H1 (cell line): Measurements from ENCODE around the gene BTBD9. TPM values are rescaled to one million over a fixed set of nuclear protein-coding genes. Genes with fewer than 3 reads are reported as not detected.

Source experiments
- CTCF ChIA-PET: fragments of 300-600 bp; sonication (Branson Sonifier 250); formaldehyde crosslinking; loops from one replicate; lab custom pipeline; 2021; ENCODE audit not compliant: partially characterized antibody; lab: Charles Lee
- POLR2A ChIA-PET: fragments of 300-600 bp; sonication (Branson Sonifier 250); formaldehyde crosslinking; loops from one replicate; lab custom pipeline; 2021; ENCODE audit warnings: inconsistent platforms; ENCODE audit not compliant: partially characterized antibody; lab: Charles Lee
- DNase-seq, 2 experiments: peaks; one replicate each; pipeline versions ENCODE4 v3.0.0 to v3.0.0-alpha.2; 2010 to 2022; ENCODE audit warnings: low spot score in 2 of 2, low read depth in 1 of 2, mixed read lengths in 1 of 2
- FAIRE-seq: peaks from 2 replicates; lab custom pipeline; 2011; peaks lifted over from hg19 to GRCh38; lab: Jason Lieb, UNC
- H2AFZ ChIP-seq: 2 replicates; pipeline ENCODE4 v1.8.1; 2012; ENCODE audit warnings: low read length, inconsistent platforms
- H2AK5ac ChIP-seq: 2 replicates; pipeline ENCODE4 v1.6.1; 2013; ENCODE audit warnings: low read depth, low read length
- H2BK120ac ChIP-seq: replicated peaks from 2 replicates; pipeline ENCODE3; 2013; ENCODE audit warnings: low read depth, low read length, inconsistent platforms
- H2BK12ac ChIP-seq: 2 replicates; pipeline ENCODE4 v1.6.1; 2013; ENCODE audit warnings: low read depth, low read length
- H2BK15ac ChIP-seq: 2 replicates; pipeline ENCODE4 v1.6.1; 2013; ENCODE audit warnings: low read length
- H2BK20ac ChIP-seq: 2 replicates; pipeline ENCODE4 v1.6.1; 2013; ENCODE audit warnings: low read length
- H2BK5ac ChIP-seq: 2 replicates; pipeline ENCODE4 v1.6.1; 2013; ENCODE audit warnings: low read depth, low read length
- H3K14ac ChIP-seq: 2 replicates; pipeline ENCODE4 v1.6.1; 2013; ENCODE audit warnings: inconsistent platforms; ENCODE audit not compliant: insufficient read length
- H3K18ac ChIP-seq: 2 replicates; pipeline ENCODE4 v1.6.1; 2013; ENCODE audit warnings: low read length; ENCODE audit errors: extremely low read depth
- H3K23ac ChIP-seq: 2 replicates; pipeline ENCODE4 v1.6.1; 2013; ENCODE audit warnings: inconsistent platforms; ENCODE audit not compliant: insufficient read length
- H3K23me2 ChIP-seq: 2 replicates; pipeline ENCODE4 v1.6.1; 2013; ENCODE audit warnings: low read depth, low read length
- H3K27ac ChIP-seq: 2 replicates; pipeline ENCODE4 v1.6.1; 2011; ENCODE audit warnings: low read depth, low read length, inconsistent platforms
- H3K27me3 ChIP-seq, 4 experiments: replicated peaks in 1 of 4; 1 replicate in 1 of 4; 2 replicates in 3 of 4; pipeline versions ENCODE4 v1.6.1 to v1.8.1; 2011 to 2013; ENCODE audit warnings: low read length in 3 of 4, mild to moderate bottlenecking in 3 of 4, inconsistent platforms in 2 of 4, mixed read lengths in 2 of 4, moderate library complexity in 1 of 4; ENCODE audit not compliant: control insufficient read depth in 3 of 4, insufficient read depth in 3 of 4; ENCODE audit errors: extremely low read depth in 1 of 4
- H3K36me3 ChIP-seq, 4 experiments: 2 replicates each; pipeline versions ENCODE4 v1.6.1 to v1.8.1; 2011 to 2013; ENCODE audit warnings: mild to moderate bottlenecking in 4 of 4, low read length in 3 of 4, moderate library complexity in 2 of 4, control low read depth in 1 of 4, inconsistent platforms in 1 of 4; ENCODE audit not compliant: insufficient read depth in 4 of 4, control insufficient read depth in 2 of 4
- H3K4ac ChIP-seq: replicated peaks from 2 replicates; pipeline ENCODE3; 2013; ENCODE audit warnings: low read length, low read depth, mixed read lengths, inconsistent platforms; ENCODE audit not compliant: insufficient read length
- H3K4me1 ChIP-seq, 4 experiments: replicated peaks in 1 of 4; 1 replicate in 1 of 4; 2 replicates in 3 of 4; pipeline versions ENCODE4 v1.6.1 to v1.8.1; 2011 to 2013; ENCODE audit warnings: low read length in 3 of 4, inconsistent platforms in 2 of 4, mixed read lengths in 1 of 4; ENCODE audit not compliant: insufficient read depth in 4 of 4, control insufficient read depth in 3 of 4
- H3K4me2 ChIP-seq, 2 experiments: 2 replicates each; pipeline versions ENCODE4 v1.6.1 to v1.8.1; 2011 to 2013; ENCODE audit warnings: low read depth in 2 of 2, low read length in 2 of 2, control low read depth in 1 of 2, inconsistent platforms in 1 of 2, mild to moderate bottlenecking in 1 of 2; ENCODE audit not compliant: insufficient read depth in 1 of 2
- H3K4me3 ChIP-seq, 4 experiments: fragments of 200-600, 300-600 bp in 1 of 4; sonication (generic), shearing (Covaris generic), sonication (Bioruptor Twin) in 1 of 4; 2 replicates each; pipeline versions ENCODE4 v1.5.1 to v1.8.1; 2011 to 2016; ENCODE audit warnings: low read length in 4 of 4, low read depth in 3 of 4, control low read depth in 2 of 4, inconsistent platforms in 2 of 4, mild to moderate bottlenecking in 2 of 4, mixed read lengths in 1 of 4, moderate library complexity in 1 of 4; ENCODE audit not compliant: insufficient read depth in 2 of 4; ENCODE audit errors: extremely low read depth in 1 of 4
- H3K56ac ChIP-seq: replicated peaks from 2 replicates; pipeline ENCODE3; 2013; ENCODE audit warnings: low read depth, mild to moderate bottlenecking, mixed read lengths, low read length, inconsistent platforms; ENCODE audit not compliant: insufficient read length
- H3K79me1 ChIP-seq: 2 replicates; pipeline ENCODE4 v1.6.1; 2013; ENCODE audit warnings: low read depth, low read length, control low read depth
- H3K79me2 ChIP-seq, 2 experiments: 2 replicates each; pipeline versions ENCODE4 v1.6.1 to v1.8.1; 2012 to 2013; ENCODE audit warnings: low read length in 2 of 2, mild to moderate bottlenecking in 2 of 2, inconsistent platforms in 1 of 2; ENCODE audit not compliant: insufficient read depth in 2 of 2, control insufficient read depth in 1 of 2
- H3K9ac ChIP-seq, 4 experiments: replicated peaks in 1 of 4; 1 replicate in 1 of 4; 2 replicates in 3 of 4; pipeline versions ENCODE4 v1.6.1 to v1.8.1; 2011 to 2013; ENCODE audit warnings: low read depth in 3 of 4, low read length in 3 of 4, control low read depth in 2 of 4, mild to moderate bottlenecking in 2 of 4, moderate library complexity in 2 of 4, inconsistent platforms in 1 of 4; ENCODE audit errors: extremely low read depth in 1 of 4
- H3K9me3 ChIP-seq, 2 experiments: 2 replicates each; pipeline versions ENCODE4 v1.6.1 to v1.8.1; 2012 to 2013; ENCODE audit warnings: mild to moderate bottlenecking in 2 of 2, moderate library complexity in 2 of 2, control low read depth in 1 of 2, inconsistent platforms in 1 of 2, low read depth in 1 of 2, low read length in 1 of 2, mixed read lengths in 1 of 2; ENCODE audit not compliant: insufficient read depth in 2 of 2
- H4K20me1 ChIP-seq, 2 experiments: replicated peaks in 1 of 2; 2 replicates each; pipeline versions ENCODE3 to v1.8.1; 2011 to 2013; ENCODE audit warnings: inconsistent platforms in 2 of 2, low read length in 2 of 2, mild to moderate bottlenecking in 1 of 2; ENCODE audit not compliant: insufficient read depth in 2 of 2, control insufficient read depth in 1 of 2
- H4K5ac ChIP-seq: 2 replicates; pipeline ENCODE4 v1.6.1; 2013; ENCODE audit warnings: low read length, low read depth, mixed read lengths, inconsistent platforms; ENCODE audit not compliant: insufficient read length
- H4K8ac ChIP-seq: 2 replicates; pipeline ENCODE4 v1.8.0; 2013; ENCODE audit warnings: mild to moderate bottlenecking, moderate library complexity, low read length, inconsistent platforms; ENCODE audit not compliant: insufficient read depth; ENCODE audit errors: extremely low read depth
- H4K91ac ChIP-seq: replicated peaks from 2 replicates; pipeline ENCODE3; 2013; ENCODE audit warnings: low read length, mixed read lengths, inconsistent platforms; ENCODE audit not compliant: insufficient read length
- CEBPB ChIP-seq: IDR thresholded peaks from 2 replicates; pipeline ENCODE4 v1.6.1; 2012; ENCODE audit warnings: low read depth, low read length
- GABPA ChIP-seq: IDR thresholded peaks from 2 replicates; pipeline ENCODE4 v1.6.1; 2011; ENCODE audit warnings: mild to moderate bottlenecking, low read length, moderate library complexity, borderline replicate concordance; ENCODE audit not compliant: insufficient read depth
- POLR2AphosphoS5 ChIP-seq: IDR thresholded peaks from 2 replicates; pipeline ENCODE4 v1.6.1; 2011; ENCODE audit warnings: low read depth, low read length
- RBBP5 ChIP-seq: IDR thresholded peaks from 2 replicates; pipeline ENCODE4 v1.7.1; 2012; ENCODE audit warnings: low read depth, mild to moderate bottlenecking, inconsistent platforms, low read length, moderate library complexity, borderline replicate concordance
- TCF12 ChIP-seq: IDR thresholded peaks from 2 replicates; pipeline ENCODE4 v1.6.1; 2011; ENCODE audit warnings: low read depth, mild to moderate bottlenecking, low read length
- WGBS, 2 experiments: shearing (Covaris generic) in 1 of 2; methylation state at CpG; one replicate each; pipeline versions ENCODE4 v1.1.6 to v1.1.7; 2013 to 2015; ENCODE audit warnings: low lambda C conversion rate in 2 of 2, mixed read lengths in 2 of 2, inconsistent platforms in 1 of 2, low coverage in 1 of 2, missing lambda C conversion rate in 1 of 2; ENCODE audit not compliant: insufficient replicate concordance in 2 of 2, insufficient coverage in 1 of 2, insufficient read length in 1 of 2; ENCODE audit errors: extremely low coverage in 1 of 2, missing lambda C conversion rate in 1 of 2; 5-methylcytosine and 5-hydroxymethylcytosine counted together
- polyA plus RNA-seq, 7 experiments: library from polyadenylated mRNA; depleted of rRNA in 3 of 7; stranded (reverse) in 5 of 7; unstranded in 2 of 7; fragments of >200 nt in 5 of 7; fragments of 200-250 nt in 2 of 7; gene quantifications; 1 replicate in 5 of 7; 2 replicates in 1 of 7; 4 replicates in 1 of 7; pipeline versions ENCODE4 v1.2.1 to v1.2.3, GENCODE V29; 2011 to 2013; ENCODE audit warnings: missing spikeins in 2 of 7, mixed read lengths in 2 of 7
- total RNA-seq: library from RNA; stranded (reverse); fragmentation: NEBNext Ultra II Directional; extraction: Animal tissue kit (Norgen Biotek cat#: 25700); gene quantifications from 2 replicates; pipeline ENCODE4 v1.2.1, GENCODE V29; 2021

Gene BTBD9
- total and polyA plus RNA-seq, 2 of the 8 experiments (the other 6 are each of a cell fraction or from before 2014, with no cell fraction given), result 0.92 to 4.1 TPM

GRCh38 chr6:38531134-38531533 lies 108.6 kb downstream of the BTBD9 start:
- Histone ChIP-seq H3K4me1 (no peaks in the 10 kb centered on the region), H2AFZ (no peak overlapping the region), H3K9me3 (peaks cover 6 to 9% of the 10 kb centered on the region in 2 experiments), H3K4me2 (no peak overlapping the region), H2BK12ac (no peak overlapping the region), H2BK20ac (no peak overlapping the region), H2BK5ac (no peak overlapping the region), H4K5ac (no peak overlapping the region), H4K8ac (no peak overlapping the region), H3K9ac (no peak overlapping the region), H3K79me2 (no peaks in the 10 kb centered on the region), H3K4me3 (no peak overlapping the region), H3K23ac (no peak overlapping the region), H3K18ac (no peak overlapping the region), H3K14ac (no peak overlapping the region), H3K4ac (no peak overlapping the region), H3K36me3 (no peaks in the 10 kb centered on the region), H2AK5ac (no peak overlapping the region), H4K91ac (no peak overlapping the region), H3K79me1 (no peaks in the 10 kb centered on the region), H3K23me2 (no peaks in the 10 kb centered on the region), H3K56ac (no peak overlapping the region), H3K27me3 (no peaks in the 10 kb centered on the region), H2BK15ac (no peak overlapping the region), H3K27ac (no peak overlapping the region), H4K20me1 (no peaks in the 10 kb centered on the region), H2BK120ac (no peak overlapping the region)
- CTCF ChIA-PET, result no interaction called here
- WGBS, 2 experiments, result 87% methylated on average over 3 of the region's 3 CpGs; no CpG with 5 or more reads in 1 of the 2 experiments
- POLR2A ChIA-PET, result no interaction called here
- DNase-seq (no peak), FAIRE-seq (no peak)
- TF ChIP-seq RBBP5 (no peak), CEBPB (no peak), POLR2AphosphoS5 (no peak), GABPA (no peak), TCF12 (no peak)
